GM10266 (cell line): ENCODE data around the gene CBLC.

Source experiments
- DNase-seq: peaks from one replicate; pipeline ENCODE4 v3.0.0; 2012; ENCODE audit errors: extremely low spot score
- TF ChIP-seq, protein P1 (sequence below): IDR thresholded peaks from 2 replicates; pipeline ENCODE4 v1.5.1; 2012; ENCODE audit warnings: mild to moderate bottlenecking, low read depth; ENCODE audit not compliant: control insufficient read depth, insufficient read depth; ENCODE audit errors: missing control alignments

CBLC gene

GRCh38 chr19:44734357-44734756, 43.3 kb upstream of the CBLC start:
- no peak for DNase-seq
- TF ChIP-seq, protein P1, sequence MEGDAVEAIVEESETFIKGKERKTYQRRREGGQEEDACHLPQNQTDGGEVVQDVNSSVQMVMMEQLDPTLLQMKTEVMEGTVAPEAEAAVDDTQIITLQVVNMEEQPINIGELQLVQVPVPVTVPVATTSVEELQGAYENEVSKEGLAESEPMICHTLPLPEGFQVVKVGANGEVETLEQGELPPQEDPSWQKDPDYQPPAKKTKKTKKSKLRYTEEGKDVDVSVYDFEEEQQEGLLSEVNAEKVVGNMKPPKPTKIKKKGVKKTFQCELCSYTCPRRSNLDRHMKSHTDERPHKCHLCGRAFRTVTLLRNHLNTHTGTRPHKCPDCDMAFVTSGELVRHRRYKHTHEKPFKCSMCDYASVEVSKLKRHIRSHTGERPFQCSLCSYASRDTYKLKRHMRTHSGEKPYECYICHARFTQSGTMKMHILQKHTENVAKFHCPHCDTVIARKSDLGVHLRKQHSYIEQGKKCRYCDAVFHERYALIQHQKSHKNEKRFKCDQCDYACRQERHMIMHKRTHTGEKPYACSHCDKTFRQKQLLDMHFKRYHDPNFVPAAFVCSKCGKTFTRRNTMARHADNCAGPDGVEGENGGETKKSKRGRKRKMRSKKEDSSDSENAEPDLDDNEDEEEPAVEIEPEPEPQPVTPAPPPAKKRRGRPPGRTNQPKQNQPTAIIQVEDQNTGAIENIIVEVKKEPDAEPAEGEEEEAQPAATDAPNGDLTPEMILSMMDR: no peak

- no peak for DNase-seq
- TF ChIP-seq, protein P1: no peak
Observed at GRCh38 chr19:44735011-44735410, 42.7 kb upstream of the CBLC start.

GRCh38 chr19:44737238-44738071, 40.2 kb upstream of the CBLC start:
- no peak for DNase-seq
- TF ChIP-seq, protein P1: no peak

- DNase-seq: no peak
- TF ChIP-seq, protein P1: no peak
Observed at GRCh38 chr19:44738136-44738535, 39.6 kb upstream of the CBLC start.

DNA sequence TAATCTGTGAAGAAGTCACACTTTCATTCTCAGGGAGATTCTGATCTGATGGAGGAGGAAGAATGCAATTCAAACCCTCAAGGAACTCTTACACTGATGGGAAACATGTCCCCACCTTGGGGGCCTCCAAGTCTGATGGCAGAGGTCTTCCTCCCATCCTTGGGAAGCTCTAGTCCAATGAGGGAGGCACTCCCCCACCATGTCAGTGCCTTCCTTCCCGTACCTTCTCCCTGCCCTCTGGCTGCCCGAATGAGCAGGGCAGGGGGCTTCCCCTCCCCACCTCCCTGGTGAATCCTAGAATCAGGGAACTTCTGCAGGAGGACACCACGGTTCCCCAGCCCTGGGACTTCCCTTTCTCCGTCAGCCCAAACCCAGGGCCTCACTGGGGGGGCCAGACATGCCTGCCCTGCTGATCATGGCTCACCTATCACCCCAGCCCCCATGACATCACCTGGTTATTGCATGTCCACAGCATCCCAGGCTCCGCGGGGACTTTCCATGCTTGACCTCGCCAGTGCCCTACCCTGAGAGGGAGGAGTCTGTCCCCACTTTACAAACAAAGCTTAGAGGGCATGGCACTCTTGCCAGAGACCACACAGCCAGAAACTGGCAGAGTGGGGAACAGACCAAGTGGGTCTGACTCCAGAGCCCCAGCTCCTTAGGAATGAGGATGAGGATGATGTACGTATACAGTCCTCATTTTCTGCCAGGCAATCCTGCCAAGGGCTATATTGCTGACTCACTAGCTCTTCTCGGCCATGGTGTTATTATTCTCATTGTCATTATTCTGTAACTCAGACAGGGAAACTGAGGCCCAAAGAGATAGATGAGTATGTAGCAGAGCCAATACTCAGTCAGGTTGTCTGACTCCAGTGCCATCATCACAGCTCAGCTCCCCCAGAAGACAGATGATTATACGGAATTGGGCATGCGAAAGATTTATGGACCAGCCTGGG, 38.8 kb upstream of the CBLC start:
- TF ChIP-seq, protein P1: no peak
- no peak for DNase-seq

GRCh38 chr19:44740351-44740824, 37.3 kb upstream of the CBLC start:
- no peak for DNase-seq

More at GRCh38 chr19:44740351-44740824, 37.3 kb upstream of the CBLC start:
- TF ChIP-seq, protein P1: no peak
